OCI-LY7 (cell line): ENCODE measurements around the gene IRF1. TPM values are rescaled to one million over a fixed set of nuclear protein-coding genes. Genes with fewer than 3 reads are reported as not detected.

Source experiments
- BruUV-seq: library from RNA; stranded (reverse); fragments of 400-500 nt; replicated peaks from 2 replicates; lab custom pipeline; 2021; lab: Mats Ljungman, UMichigan
- CTCF ChIA-PET: fragments of 300-600 bp; sonication (Branson Sonifier 250); formaldehyde crosslinking; loops from one replicate; lab custom pipeline; 2022; ENCODE audit warnings: antibody characterized with exemption; ENCODE audit not compliant: unreplicated experiment; lab: Charles Lee
- POLR2A ChIA-PET: fragments of 300-600 bp; sonication (Branson Sonifier 250); formaldehyde crosslinking; loops from one replicate; lab custom pipeline; 2022; ENCODE audit warnings: antibody characterized with exemption; lab: Charles Lee
- DNase-seq: peaks from one replicate; pipeline ENCODE4 v3.0.0-alpha.2; 2015; ENCODE audit warnings: low spot score
- H2AFZ ChIP-seq: fragments of 200-600 bp; sonication (generic), shearing (Covaris generic); 2 replicates; pipeline ENCODE4 v1.6.1; 2014; ENCODE audit warnings: mild to moderate bottlenecking, antibody characterized with exemption, low read length, moderate library complexity
- H3K27ac ChIP-seq: fragments of 200-600 bp; sonication (generic); 2 replicates; pipeline ENCODE4 v1.5.1; 2014; ENCODE audit warnings: mixed run types, low read depth, mild to moderate bottlenecking, moderate library complexity, low read length, inconsistent platforms; ENCODE audit not compliant: poor library complexity, severe bottlenecking
- H3K36me3 ChIP-seq: fragments of 200-600 bp; sonication (generic); 2 replicates; pipeline ENCODE4 v1.6.1; 2014; ENCODE audit warnings: mild to moderate bottlenecking, antibody characterized with exemption, low read length, moderate library complexity, mixed read lengths; ENCODE audit not compliant: insufficient read depth
- H3K4me1 ChIP-seq: fragments of 200-600 bp; sonication (generic); 2 replicates; pipeline ENCODE4 v1.5.1; 2014; ENCODE audit warnings: mild to moderate bottlenecking, low read length; ENCODE audit not compliant: insufficient read depth, poor library complexity, severe bottlenecking
- H3K4me2 ChIP-seq: fragments of 200-600 bp; sonication (generic); 2 replicates; pipeline ENCODE4 v1.6.1; 2014; ENCODE audit warnings: mild to moderate bottlenecking, low read length
- H3K4me3 ChIP-seq: fragments of 200-600 bp; sonication (generic); 2 replicates; pipeline ENCODE4 v1.5.1; 2014; ENCODE audit warnings: mild to moderate bottlenecking, low read depth, low read length; ENCODE audit not compliant: poor library complexity, severe bottlenecking
- H3K79me2 ChIP-seq: fragments of 200-600 bp; sonication (generic); 2 replicates; pipeline ENCODE4 v1.6.1; 2016; ENCODE audit warnings: low read depth, mild to moderate bottlenecking, low read length, moderate library complexity, mixed read lengths; ENCODE audit not compliant: insufficient read depth
- H3K9me2 ChIP-seq: fragments of 200-600 bp; sonication (generic); 2 replicates; pipeline ENCODE4 v1.6.1; 2016; ENCODE audit warnings: mild to moderate bottlenecking, low read length, mixed read lengths; ENCODE audit not compliant: insufficient read depth
- H3K9me3 ChIP-seq: fragments of 200-600 bp; sonication (generic); 2 replicates; pipeline ENCODE4 v1.6.1; 2014; ENCODE audit warnings: mild to moderate bottlenecking, mixed run types, low read length, mixed read lengths
- H4K20me1 ChIP-seq: fragments of 200-600 bp; sonication (generic); 2 replicates; pipeline ENCODE4 v1.6.1; 2014; ENCODE audit warnings: mild to moderate bottlenecking, antibody characterized with exemption, low read length, moderate library complexity, mixed read lengths; ENCODE audit not compliant: insufficient read depth
- CTCF ChIP-seq: fragments of 200-600 bp; sonication (generic); conservative IDR thresholded peaks from 2 replicates; pipeline ENCODE4 v1.5.1; 2014; ENCODE audit warnings: mild to moderate bottlenecking, antibody characterized with exemption, low read length, moderate library complexity, mixed read lengths
- EZH2phosphoT487 ChIP-seq: fragments of 200-600 bp; sonication (generic); IDR thresholded peaks from 2 replicates; pipeline ENCODE4 v1.6.1; 2018; ENCODE audit warnings: low read depth, borderline replicate concordance, mild to moderate bottlenecking, mixed run types, antibody characterized with exemption, low read length, moderate library complexity, mixed read lengths
- intact Hi-C: fragments of 100-400 bp; cut with micrococcal nuclease; formaldehyde crosslinking; loops from one replicate; pipeline ENCODE4 v1.10.0; 2022; ENCODE audit not compliant: unreplicated experiment
- total RNA-seq, 2 experiments: library from RNA; depleted of rRNA in 1 of 2; stranded (reverse); fragments of >200 nt in 1 of 2; shearing (Covaris generic) in 1 of 2; gene quantifications; 2 replicates each; pipeline ENCODE4 v1.2.3, GENCODE V29; 2014 to 2022

IRF1 gene
- total RNA-seq, 2 experiments from 2014 or later: 24.8 to 39.4 TPM

- no peaks in the 10 kb centered on the region for H4K20me1 ChIP-seq
- no peak overlapping the region for H3K4me3 ChIP-seq
- no peak overlapping the region for H2AFZ ChIP-seq
- peaks cover 49% of the 10 kb centered on the region for H3K4me1 ChIP-seq
- H3K27ac ChIP-seq: no peak overlapping the region
- BruUV-seq: no TSS peak
- no peaks in the 10 kb centered on the region for H3K79me2 ChIP-seq
- TF ChIP-seq CTCF (no peak), EZH2phosphoT487 (no peak)
- no peaks in the 10 kb centered on the region for H3K36me3 ChIP-seq
- no peak for DNase-seq
- H3K4me2 ChIP-seq: no peak overlapping the region
- ChIA-PET POLR2A (interaction anchor here (1.1 to 1.7 kb wide), 4 partner anchors 9 to 88 kb away, joined by 4 to 9 read pairs (median 6); partner anchors contain the start of gene IRF1), CTCF (interaction anchor here (1.2 to 4.5 kb wide), 4 partner anchors 73 to 114 kb away, joined by 4 to 38 read pairs (median 7); no protein-coding TSS in a partner anchor)
- no peaks in the 10 kb centered on the region for H3K9me2 ChIP-seq
- intact Hi-C loops: loop anchor here (5.0 to 10.0 kb wide), 3 partner anchors 227 to 1435 kb away; no protein-coding TSS in a partner anchor
- H3K9me3 ChIP-seq: no peaks in the 10 kb centered on the region
Measured at GRCh38 chr5:132499440-132500243, 9.1 kb upstream of the IRF1 start.

GRCh38 chr5:132498686-132499271 is 8.2 kb upstream of the IRF1 start:
- no TSS peak for BruUV-seq

More at GRCh38 chr5:132498686-132499271, 8.2 kb upstream of the IRF1 start:
- TF ChIP-seq EZH2phosphoT487 (no peak), CTCF (no peak)
- Histone ChIP-seq H3K79me2 (no peaks in the 10 kb centered on the region), H4K20me1 (no peaks in the 10 kb centered on the region), H3K4me2 (no peak overlapping the region), H3K9me3 (no peaks in the 10 kb centered on the region), H3K4me1 (peaks cover 57% of the 10 kb centered on the region), H3K9me2 (no peaks in the 10 kb centered on the region), H3K36me3 (no peaks in the 10 kb centered on the region), H3K4me3 (no peak overlapping the region), H3K27ac (no peak overlapping the region), H2AFZ (no peak overlapping the region)
- DNase-seq: no peak
- ChIA-PET POLR2A (interaction anchor here (0.9 to 1.4 kb wide), 6 partner anchors 10 to 109 kb away, joined by 3 to 5 read pairs (median 3); no protein-coding TSS in a partner anchor), CTCF (interaction anchor here (1.0 to 1.2 kb wide), 3 partner anchors 78 to 112 kb away, joined by 3 to 8 read pairs (median 4); no protein-coding TSS in a partner anchor)
- intact Hi-C loops: loop anchor here (10.0 kb wide), 2 partner anchors 294 to 1436 kb away; no protein-coding TSS in a partner anchor
